HG02678 (cell line): ENCODE data around the gene LHX6.

ENCODE experiments used
- ATAC-seq: cut with Tn5 transposase; IDR thresholded peaks from one replicate; pipeline ENCODE4 v1.9.1; 2021; ENCODE audit warnings: mild to moderate bottlenecking, moderate library complexity; ENCODE audit not compliant: unreplicated experiment

LHX6 gene

GRCh38 chr9:122228568-122229484, at the start of gene LHX6:
Gene LHX6, minus strand, starts transcription at chr9:122228957. Its CDS starts 217 bp downstream, at chr9:122228740.
- ATAC-seq = no peak

GRCh38 chr9:122277285-122277897, 48.6 kb upstream of the LHX6 start:
- ATAC-seq = no peak

- ATAC-seq = no peak
Observed at GRCh38 chr9:122276096-122276495, 47.3 kb upstream of the LHX6 start.

GRCh38 chr9:122274055-122274454, 45.3 kb upstream of the LHX6 start:
- ATAC-seq = no peak

- no peak for ATAC-seq
Observed at GRCh38 chr9:122268041-122268814, 39.5 kb upstream of the LHX6 start.

GRCh38 chr9:122265149-122265915, 36.6 kb upstream of the LHX6 start:
- ATAC-seq = peak; percentile 31

- peak; percentile 91 for ATAC-seq
Observed at GRCh38 chr9:122264360-122265148, 35.8 kb upstream of the LHX6 start, which contains the start of the genes MRRF and RBM18. Gene MRRF, plus strand, starts transcription at chr9:122264882. Its CDS starts 6,010 bp downstream, at chr9:122270892. Gene RBM18, minus strand, starts transcription at chr9:122264840. Its CDS starts 3,348 bp downstream, at chr9:122261492.

GRCh38 chr9:122263699-122264349, 35.1 kb upstream of the LHX6 start:
- ATAC-seq = no peak

- no peak for ATAC-seq
Observed at GRCh38 chr9:122262073-122262472, 33.3 kb upstream of the LHX6 start.

- no peak for ATAC-seq
Observed at GRCh38 chr9:122261469-122261881, 32.7 kb upstream of the LHX6 start.

GRCh38 chr9:122258886-122259415, 30.2 kb upstream of the LHX6 start:
- ATAC-seq = no peak

GRCh38 chr9:122256206-122256605, 27.4 kb upstream of the LHX6 start:
- no peak for ATAC-seq

GRCh38 chr9:122254761-122255160, 26.0 kb upstream of the LHX6 start:
- no peak for ATAC-seq

GRCh38 chr9:122252796-122253195, 24.0 kb upstream of the LHX6 start:
- no peak for ATAC-seq

- no peak for ATAC-seq
Observed at GRCh38 chr9:122251351-122251750, 22.6 kb upstream of the LHX6 start.

- no peak for ATAC-seq
Observed at GRCh38 chr9:122248448-122248865, 19.7 kb upstream of the LHX6 start.

- ATAC-seq = no peak
Observed at GRCh38 chr9:122246666-122247065, 17.9 kb upstream of the LHX6 start.

- no peak for ATAC-seq
Observed at GRCh38 chr9:122244349-122244748, 15.6 kb upstream of the LHX6 start.

GRCh38 chr9:122239722-122240121, 11.0 kb upstream of the LHX6 start:
- no peak for ATAC-seq
